Neuronal stem cell (in vitro differentiated cells): ENCODE data around the gene HBEGF. TPM values are rescaled to one million over a fixed set of nuclear protein-coding genes. Genes with fewer than 3 reads are reported as not detected.

Source experiments
- DNase-seq: peaks from one replicate; pipeline ENCODE4 v3.0.0-alpha.2; 2013; ENCODE audit warnings: low spot score
- H2AFZ ChIP-seq: one replicate; pipeline ENCODE4 v1.6.1; 2013; ENCODE audit warnings: mild to moderate bottlenecking, low read length, inconsistent platforms
- H2AK5ac ChIP-seq: 2 replicates; pipeline ENCODE4 v1.6.1; 2013; ENCODE audit warnings: low read depth, mild to moderate bottlenecking, inconsistent platforms, low read length, moderate library complexity, mixed read lengths
- H2BK120ac ChIP-seq: 2 replicates; pipeline ENCODE4 v1.6.1; 2013; ENCODE audit warnings: low read depth, mild to moderate bottlenecking, inconsistent platforms, low read length, moderate library complexity, mixed read lengths
- H2BK12ac ChIP-seq: one replicate; pipeline ENCODE4 v1.6.1; 2013; ENCODE audit warnings: low read length, inconsistent platforms
- H2BK15ac ChIP-seq: 2 replicates; pipeline ENCODE4 v1.6.1; 2013; ENCODE audit warnings: mild to moderate bottlenecking, low read length, inconsistent platforms, mixed read lengths
- H2BK5ac ChIP-seq: one replicate; pipeline ENCODE4 v1.6.1; 2013; ENCODE audit warnings: inconsistent platforms, mild to moderate bottlenecking, low read length, moderate library complexity
- H3K14ac ChIP-seq: one replicate; pipeline ENCODE4 v1.6.1; 2013; ENCODE audit warnings: low read length, inconsistent platforms
- H3K18ac ChIP-seq: 2 replicates; pipeline ENCODE4 v1.6.1; 2013; ENCODE audit warnings: low read length, inconsistent platforms
- H3K23ac ChIP-seq: 2 replicates; pipeline ENCODE4 v1.6.1; 2013; ENCODE audit warnings: low read depth, mild to moderate bottlenecking, mixed read lengths, low read length, inconsistent platforms; ENCODE audit not compliant: poor library complexity
- H3K27ac ChIP-seq: replicated peaks from 3 replicates; pipeline ENCODE4 v1.5.1; 2013; ENCODE audit warnings: low read length, inconsistent platforms
- H3K27me3 ChIP-seq, 3 experiments: 2 replicates each; pipeline ENCODE4 v1.6.1; 2013; ENCODE audit warnings: low read length in 3 of 3, mild to moderate bottlenecking in 2 of 3, inconsistent platforms in 1 of 3, low read depth in 1 of 3, mixed read lengths in 1 of 3, moderate library complexity in 1 of 3; ENCODE audit not compliant: control insufficient read depth in 3 of 3, insufficient read depth in 3 of 3
- H3K36me3 ChIP-seq, 2 donors: replicated peaks in 1 of 2; 2 replicates each; pipeline ENCODE4 v1.6.1; 2013; ENCODE audit warnings: low read length in 2 of 2; ENCODE audit not compliant: control insufficient read depth in 2 of 2, insufficient read depth in 2 of 2
- H3K4ac ChIP-seq: 2 replicates; pipeline ENCODE4 v1.6.1; 2013; ENCODE audit warnings: inconsistent platforms, mild to moderate bottlenecking, low read length, moderate library complexity
- H3K4me1 ChIP-seq, 2 donors: 1 replicate in 1 of 2; 2 replicates in 1 of 2; pipeline ENCODE4 v1.6.1; 2013; ENCODE audit warnings: low read length in 2 of 2, low read depth in 1 of 2; ENCODE audit not compliant: control insufficient read depth in 2 of 2, insufficient read depth in 1 of 2
- H3K4me2 ChIP-seq: one replicate; pipeline ENCODE4 v1.6.1; 2013; ENCODE audit warnings: mild to moderate bottlenecking, low read length, inconsistent platforms; ENCODE audit not compliant: insufficient read depth, poor library complexity, severe bottlenecking
- H3K4me3 ChIP-seq, 2 donors: 2 replicates each; pipeline ENCODE4 v1.5.1; 2013; ENCODE audit warnings: low read length in 2 of 2, mild to moderate bottlenecking in 2 of 2, inconsistent platforms in 1 of 2, moderate library complexity in 1 of 2
- H3K79me1 ChIP-seq: one replicate; pipeline ENCODE4 v1.6.1; 2013; ENCODE audit warnings: low read depth, mild to moderate bottlenecking, inconsistent platforms, low read length, moderate library complexity
- H3K9ac ChIP-seq: one replicate; pipeline ENCODE4 v1.6.1; 2013; ENCODE audit warnings: mild to moderate bottlenecking, low read depth, low read length, inconsistent platforms; ENCODE audit not compliant: poor library complexity
- H3K9me3 ChIP-seq, 2 donors: replicated peaks in 1 of 2; 2 replicates each; pipeline versions ENCODE3 to v1.6.1; 2013; ENCODE audit warnings: low read length in 2 of 2, mild to moderate bottlenecking in 2 of 2, inconsistent platforms in 1 of 2, low read depth in 1 of 2, mixed read lengths in 1 of 2, moderate library complexity in 1 of 2; ENCODE audit not compliant: control insufficient read depth in 2 of 2, insufficient read depth in 1 of 2
- H4K8ac ChIP-seq: one replicate; pipeline ENCODE4 v1.6.1; 2013; ENCODE audit warnings: low read depth, mild to moderate bottlenecking, inconsistent platforms, low read length, moderate library complexity
- H4K91ac ChIP-seq: one replicate; pipeline ENCODE4 v1.6.1; 2013; ENCODE audit warnings: low read length, low read depth, mild to moderate bottlenecking, inconsistent platforms; ENCODE audit not compliant: poor library complexity
- WGBS, 2 donors: extraction: QIAGEN DNeasy Blood & Tissue Kit; methylation state at CpG; one replicate each; pipeline ENCODE4 v1.1.7; 2013; ENCODE audit warnings: missing lambda C conversion rate in 2 of 2, mixed read lengths in 1 of 2; ENCODE audit not compliant: insufficient read length in 2 of 2, insufficient replicate concordance in 1 of 2; ENCODE audit errors: extremely low coverage in 2 of 2; 5-methylcytosine and 5-hydroxymethylcytosine counted together
- polyA plus RNA-seq, 2 experiments: library from polyadenylated mRNA; stranded (reverse); fragments of 200-250 nt; gene quantifications; one replicate each; pipeline ENCODE4 v1.2.3, GENCODE V29; 2013

Gene HBEGF, protein sequence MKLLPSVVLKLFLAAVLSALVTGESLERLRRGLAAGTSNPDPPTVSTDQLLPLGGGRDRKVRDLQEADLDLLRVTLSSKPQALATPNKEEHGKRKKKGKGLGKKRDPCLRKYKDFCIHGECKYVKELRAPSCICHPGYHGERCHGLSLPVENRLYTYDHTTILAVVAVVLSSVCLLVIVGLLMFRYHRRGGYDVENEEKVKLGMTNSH
- polyA plus RNA-seq (2013, experiment 1 of 2), result 6.6 TPM
- 6.7 TPM for polyA plus RNA-seq (2013, experiment 2 of 2)

DNA sequence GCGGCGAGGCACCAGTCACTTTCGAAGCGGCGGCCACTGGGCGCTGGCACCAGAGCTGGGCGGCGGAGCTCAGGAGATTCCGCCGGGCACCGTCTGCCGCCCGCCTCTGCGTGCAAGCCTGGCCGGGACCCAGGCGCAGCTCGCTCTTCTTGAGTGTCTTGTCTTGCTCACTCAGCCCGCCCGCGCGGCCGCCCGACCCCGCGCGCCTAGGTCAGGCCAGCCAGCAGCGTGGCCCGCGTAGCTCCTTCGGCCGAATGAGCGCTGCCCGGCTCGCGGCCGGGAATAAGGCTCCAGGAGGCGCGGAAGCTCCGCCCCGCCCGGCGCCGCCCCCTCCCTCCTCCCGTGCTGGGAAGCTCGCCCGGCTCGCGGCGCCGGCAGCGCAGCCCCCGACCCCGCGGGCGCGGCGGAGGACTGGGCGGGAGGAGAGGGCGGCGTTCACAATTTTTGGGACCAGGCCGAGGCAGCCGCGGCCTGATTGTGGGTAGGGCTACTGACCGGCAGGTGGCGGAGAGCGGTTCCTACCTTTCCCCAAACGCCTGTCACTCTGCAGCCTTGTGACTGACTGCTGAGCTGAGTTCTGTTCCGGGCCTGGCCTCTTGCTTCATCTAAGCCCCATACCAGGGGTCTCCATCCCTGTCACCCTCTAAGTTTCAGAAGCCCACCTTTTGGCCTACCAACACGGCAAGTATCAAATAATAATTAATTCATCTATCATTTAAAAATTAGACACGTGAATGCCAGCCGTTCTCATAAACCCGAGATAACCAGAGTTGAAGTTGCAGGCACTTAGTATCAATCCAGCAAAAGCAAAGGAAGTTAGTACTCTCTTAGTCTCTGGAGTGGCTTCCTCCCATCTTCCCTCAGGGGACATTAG lies at the start of gene HBEGF:
HBEGF (minus strand) TSS at position 256 of the 874 bp plus-strand sequence. CDS start 275 bp downstream, outside the sequence.
- peak; percentile 89 for DNase-seq
- peak within 1 kb of the TSS; percentile 93 for H3K4me2 ChIP-seq
- no peak within 1 kb of the TSS for H4K8ac ChIP-seq
- H2AFZ ChIP-seq, result peak within 1 kb of the TSS; percentile 99
- H4K91ac ChIP-seq, result no peak within 1 kb of the TSS
- H3K23ac ChIP-seq, result peak within 1 kb of the TSS; percentile 59
- no peaks in the 10 kb centered on the region for H3K9me3 ChIP-seq
- no peak within 1 kb of the TSS for H2BK5ac ChIP-seq
- WGBS, 2 donors, result no CpG with 5 or more reads among the region's 72 CpGs
- H3K4ac ChIP-seq, result peak within 1 kb of the TSS; percentile 6
- H2AK5ac ChIP-seq, result peak within 1 kb of the TSS; percentile 36
- H3K18ac ChIP-seq, result peak within 1 kb of the TSS; percentile 86
- H3K27me3 ChIP-seq, result peaks cover 0 to 40% (median 0%) of the 10 kb centered on the region in 3 experiments
- H3K79me1 ChIP-seq, result no peaks in the 10 kb centered on the region
- H3K27ac ChIP-seq, result peak within 1 kb of the TSS; percentile 29
- H3K36me3 ChIP-seq, result no peaks in the 10 kb centered on the region
- no peak within 1 kb of the TSS for H2BK12ac ChIP-seq
- H2BK120ac ChIP-seq, result no peak within 1 kb of the TSS
- peak within 1 kb of the TSS; percentile 87 for H3K14ac ChIP-seq
- peak within 1 kb of the TSS; percentile 69 to 89 for H3K4me3 ChIP-seq
- peak within 1 kb of the TSS; percentile 18 for H2BK15ac ChIP-seq
- H3K9ac ChIP-seq, result peak within 1 kb of the TSS; percentile 90
- H3K4me1 ChIP-seq, result peaks cover 0 to 8% of the 10 kb centered on the region in 2 donors

DNA sequence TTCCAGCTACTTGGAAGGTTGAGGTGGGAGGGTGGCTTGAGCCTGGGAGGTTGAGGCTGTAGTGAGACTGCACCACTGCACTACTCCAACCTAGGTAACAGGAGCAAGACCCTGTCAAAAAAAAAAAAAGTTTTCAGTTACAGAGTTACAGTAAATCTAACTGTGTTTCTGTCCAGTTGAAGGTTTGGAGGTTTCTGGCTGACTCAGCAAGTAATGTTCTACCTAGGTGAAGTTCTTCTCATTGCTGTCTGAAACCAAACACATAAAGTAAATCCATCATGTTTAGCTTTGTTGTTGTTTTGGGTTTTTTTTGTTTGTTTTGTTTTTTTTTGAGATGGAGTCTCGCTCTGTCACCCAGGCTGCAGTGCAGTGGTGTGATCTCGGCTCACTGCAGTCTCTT lies 47.3 kb upstream of the HBEGF start:
- Histone ChIP-seq H4K91ac (no peak overlapping the region), H3K14ac (no peak overlapping the region), H3K4me3 (no peak overlapping the region), H2BK5ac (no peak overlapping the region), H3K9me3 (no peaks in the 10 kb centered on the region), H2AFZ (no peak overlapping the region), H3K9ac (no peak overlapping the region), H3K27me3 (no peaks in the 10 kb centered on the region), H3K4ac (no peak overlapping the region), H3K4me2 (no peak overlapping the region), H2AK5ac (no peak overlapping the region), H3K4me1 (no peaks in the 10 kb centered on the region), H3K27ac (no peak overlapping the region), H3K36me3 (peaks cover 0 to 20% of the 10 kb centered on the region in 2 donors), H2BK120ac (no peak overlapping the region), H3K79me1 (no peaks in the 10 kb centered on the region), H3K23ac (no peak overlapping the region), H4K8ac (no peak overlapping the region), H2BK15ac (no peak overlapping the region), H2BK12ac (no peak overlapping the region), H3K18ac (no peak overlapping the region)
- no peak for DNase-seq
- no CpG with 5 or more reads among the region's 2 CpGs for WGBS, 2 donors

DNA sequence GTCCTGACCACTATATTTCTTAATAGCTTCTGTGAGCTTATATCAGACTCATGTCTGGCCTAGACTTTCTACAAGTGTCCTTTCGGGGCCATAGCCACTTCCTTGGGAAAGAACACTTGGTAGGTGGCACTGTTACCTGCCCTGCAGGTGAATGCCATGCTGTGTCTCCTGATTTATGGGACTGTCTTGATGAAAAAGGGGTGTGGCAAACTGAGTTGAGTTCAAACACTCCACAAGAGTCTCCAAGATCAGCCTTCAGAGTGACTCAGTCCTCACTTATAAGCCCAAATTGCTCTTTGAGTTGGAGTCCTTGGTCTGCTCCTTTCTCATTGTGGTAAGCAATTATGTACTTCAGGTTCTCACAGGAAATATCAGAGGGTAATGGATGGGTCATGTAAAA lies 45.3 kb upstream of the HBEGF start:
- no peak overlapping the region for H2BK5ac ChIP-seq
- no peak overlapping the region for H4K8ac ChIP-seq
- no peak overlapping the region for H3K4me3 ChIP-seq
- H2AFZ ChIP-seq, result no peak overlapping the region
- H3K27me3 ChIP-seq, result no peaks in the 10 kb centered on the region
- H3K4me2 ChIP-seq, result no peak overlapping the region
- H3K23ac ChIP-seq, result no peak overlapping the region
- H4K91ac ChIP-seq, result no peak overlapping the region
- no peak for DNase-seq
- H3K36me3 ChIP-seq, result peaks cover 0 to 13% of the 10 kb centered on the region in 2 donors
- H3K18ac ChIP-seq, result no peak overlapping the region
- WGBS, 2 donors, result no CpG with 5 or more reads among the region's 1 CpG
- H3K9me3 ChIP-seq, result no peaks in the 10 kb centered on the region
- no peak overlapping the region for H3K9ac ChIP-seq
- no peak overlapping the region for H2BK15ac ChIP-seq
- H3K79me1 ChIP-seq, result no peaks in the 10 kb centered on the region
- H2BK12ac ChIP-seq, result no peak overlapping the region
- H2BK120ac ChIP-seq, result no peak overlapping the region
- no peak overlapping the region for H3K4ac ChIP-seq
- no peak overlapping the region for H3K27ac ChIP-seq
- no peak overlapping the region for H2AK5ac ChIP-seq
- no peak overlapping the region for H3K14ac ChIP-seq
- H3K4me1 ChIP-seq, result no peaks in the 10 kb centered on the region

DNA sequence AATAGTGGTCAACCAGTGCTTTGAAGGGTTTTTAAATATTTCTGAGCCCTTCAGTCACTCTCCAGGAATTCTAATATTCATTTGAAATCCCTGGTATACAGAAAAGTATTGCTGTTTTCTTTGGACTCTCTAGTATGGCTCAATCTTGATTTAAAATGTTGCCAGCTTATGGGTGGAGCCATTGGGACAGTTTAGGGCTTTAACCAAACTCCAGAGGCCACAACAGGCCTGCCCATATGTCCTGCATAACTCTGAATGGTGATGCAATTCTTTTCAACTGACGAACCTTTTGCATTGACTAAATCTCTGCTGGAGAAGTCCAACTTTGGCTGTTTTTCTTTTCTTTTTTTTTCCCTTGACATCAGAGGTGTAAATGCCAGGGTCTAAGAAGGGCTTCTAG lies 44.9 kb upstream of the HBEGF start:
- no peak overlapping the region for H3K4ac ChIP-seq
- no peak overlapping the region for H2BK12ac ChIP-seq
- no peak overlapping the region for H2AK5ac ChIP-seq
- WGBS, 2 donors, result no CpG with 5 or more reads among the region's 1 CpG
- no peak overlapping the region for H3K14ac ChIP-seq
- no peak overlapping the region for H2BK120ac ChIP-seq
- H4K91ac ChIP-seq, result no peak overlapping the region
- no peak overlapping the region for H3K18ac ChIP-seq
- no peak overlapping the region for H2BK5ac ChIP-seq
- no peak overlapping the region for H2BK15ac ChIP-seq
- no peak overlapping the region for H3K23ac ChIP-seq
- H3K79me1 ChIP-seq, result no peaks in the 10 kb centered on the region
- no peak overlapping the region for H3K9ac ChIP-seq
- H3K27ac ChIP-seq, result no peak overlapping the region
- H3K27me3 ChIP-seq, result no peaks in the 10 kb centered on the region
- H3K4me1 ChIP-seq, result no peaks in the 10 kb centered on the region
- peaks cover 0 to 13% of the 10 kb centered on the region in 2 donors for H3K36me3 ChIP-seq
- no peaks in the 10 kb centered on the region for H3K9me3 ChIP-seq
- H3K4me3 ChIP-seq, result no peak overlapping the region
- DNase-seq, result no peak
- H3K4me2 ChIP-seq, result no peak overlapping the region
- H4K8ac ChIP-seq, result no peak overlapping the region
- H2AFZ ChIP-seq, result no peak overlapping the region
